HG03280 (cell line): ENCODE results near the gene ANKS3.

Experiments used
- ATAC-seq: cut with Tn5 transposase; IDR thresholded peaks from one replicate; pipeline ENCODE4 v1.9.1; 2021; ENCODE audit warnings: mild to moderate bottlenecking, moderate library complexity; ENCODE audit not compliant: unreplicated experiment

The ANKS3 gene

GRCh38 chr16:4686497-4687210 lies 47.4 kb downstream of the ANKS3 start:
- no peak for ATAC-seq

- no peak for ATAC-seq
Measured at GRCh38 chr16:4685776-4686496, 48.1 kb downstream of the ANKS3 start.

GRCh38 chr16:4685292-4685691 lies 48.8 kb downstream of the ANKS3 start:
- ATAC-seq: no peak

- no peak for ATAC-seq
Measured at GRCh38 chr16:4684763-4685162, 49.3 kb downstream of the ANKS3 start.

GRCh38 chr16:4684058-4684715 lies 49.9 kb downstream of the ANKS3 start:
- ATAC-seq: no peak

- ATAC-seq: no peak
Measured at GRCh38 chr16:4683255-4684057, 50.6 kb downstream of the ANKS3 start.

GRCh38 chr16:4682616-4683254 lies 51.3 kb downstream of the ANKS3 start:
- ATAC-seq: no peak

- ATAC-seq: no peak
Measured at GRCh38 chr16:4682084-4682591, 51.9 kb downstream of the ANKS3 start.

GRCh38 chr16:4681471-4682083 lies 52.5 kb downstream of the ANKS3 start:
- no peak for ATAC-seq

- no peak for ATAC-seq
Measured at GRCh38 chr16:4680673-4681470, 53.2 kb downstream of the ANKS3 start.

- no peak for ATAC-seq
Measured at GRCh38 chr16:4679850-4680636, 54.0 kb downstream of the ANKS3 start.

GRCh38 chr16:4679156-4679849 lies 54.8 kb downstream of the ANKS3 start:
- no peak for ATAC-seq

- no peak for ATAC-seq
Measured at GRCh38 chr16:4678596-4678995, 55.5 kb downstream of the ANKS3 start.

GRCh38 chr16:4677994-4678393 lies 56.1 kb downstream of the ANKS3 start:
- no peak for ATAC-seq

- no peak for ATAC-seq
Measured at GRCh38 chr16:4677390-4677789, 56.7 kb downstream of the ANKS3 start.

GRCh38 chr16:4676831-4677230 lies 57.2 kb downstream of the ANKS3 start:
- ATAC-seq: no peak

- no peak for ATAC-seq
Measured at GRCh38 chr16:4675864-4676786, 57.9 kb downstream of the ANKS3 start.
